HG03045 (cell line): ENCODE data around the gene DPYSL4.

Experiments
- ATAC-seq: cut with Tn5 transposase; IDR thresholded peaks from one replicate; pipeline ENCODE4 v1.9.1; 2021; ENCODE audit warnings: mild to moderate bottlenecking, moderate library complexity; ENCODE audit not compliant: unreplicated experiment

Gene DPYSL4

DNA sequence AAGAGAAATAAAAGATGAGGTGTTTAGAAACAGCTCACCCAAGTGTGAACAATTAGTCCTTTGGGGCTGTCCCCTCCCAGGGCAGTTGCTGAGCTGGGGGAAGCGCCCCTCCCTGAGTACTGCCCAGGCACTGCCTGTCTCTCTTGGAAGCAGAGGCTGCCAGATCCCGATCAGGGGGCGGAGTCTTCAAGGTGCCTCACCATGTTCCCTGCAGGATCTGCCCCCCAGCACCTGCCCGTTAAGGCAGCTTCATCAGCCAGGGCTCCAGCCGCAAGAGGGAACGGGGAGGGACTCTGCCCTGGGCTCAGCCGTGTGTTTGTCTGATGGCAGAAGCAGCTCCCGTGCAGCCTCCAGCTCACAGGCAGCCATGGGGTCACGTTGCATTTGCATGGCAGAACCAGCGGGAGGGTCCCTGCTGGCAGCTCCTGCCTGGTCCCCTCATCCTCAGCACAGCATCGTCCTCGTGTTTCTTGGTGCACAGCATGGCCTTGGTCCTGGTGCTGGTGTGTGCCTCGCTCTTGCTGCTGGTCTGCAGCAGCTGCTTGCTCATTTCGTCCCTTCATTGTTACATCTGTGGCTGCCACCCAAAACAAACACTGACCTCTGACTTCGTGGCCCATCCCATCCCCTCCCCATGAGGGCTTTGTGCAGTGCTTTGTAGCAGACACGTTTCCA is 10.7 kb upstream of the DPYSL4 start:
- no peak for ATAC-seq

DNA sequence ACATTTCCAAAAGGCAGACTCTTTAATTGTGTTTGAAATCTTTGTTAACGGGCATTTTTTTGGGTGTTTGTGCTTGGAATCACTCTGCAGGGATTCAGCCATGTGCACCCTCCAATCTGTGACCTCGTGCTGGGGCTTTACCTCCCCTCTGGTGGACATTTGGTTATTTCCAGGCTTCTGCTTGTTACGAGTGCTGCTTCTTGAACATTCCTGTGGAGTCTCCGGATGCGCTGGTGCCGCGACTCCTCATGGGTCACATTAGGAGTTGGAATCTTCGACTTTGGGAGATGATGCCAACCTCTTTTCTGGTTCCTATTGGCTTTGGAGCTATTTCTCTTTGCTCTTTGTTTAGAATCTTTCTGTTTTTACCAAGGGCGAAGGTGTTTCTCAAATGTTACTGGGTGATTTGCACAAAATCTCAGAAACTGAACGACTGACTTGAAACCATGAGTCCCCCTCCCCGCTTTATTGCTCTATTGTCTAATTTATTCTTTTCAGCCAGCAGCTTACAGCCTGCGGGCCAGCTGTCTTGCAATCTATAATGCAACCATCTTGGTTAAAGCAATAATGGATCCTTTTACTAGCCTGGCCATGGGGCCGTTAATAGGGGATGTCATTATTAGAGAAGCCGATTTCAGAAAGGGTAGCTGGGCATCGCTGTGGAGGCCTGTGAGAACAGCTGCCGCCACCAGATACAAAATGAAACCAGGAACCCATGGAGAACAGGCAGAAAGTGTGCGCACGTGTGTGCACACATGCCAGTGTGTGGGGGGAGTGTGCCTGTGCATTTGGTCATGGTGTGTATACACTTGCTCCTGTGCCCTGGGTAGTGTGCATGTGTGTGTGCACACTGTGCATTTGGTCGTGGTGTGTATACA is 9.9 kb upstream of the DPYSL4 start:
- no peak for ATAC-seq

GRCh38 chr10:132178046-132178445 is 8.7 kb upstream of the DPYSL4 start:
- ATAC-seq, result no peak

DNA sequence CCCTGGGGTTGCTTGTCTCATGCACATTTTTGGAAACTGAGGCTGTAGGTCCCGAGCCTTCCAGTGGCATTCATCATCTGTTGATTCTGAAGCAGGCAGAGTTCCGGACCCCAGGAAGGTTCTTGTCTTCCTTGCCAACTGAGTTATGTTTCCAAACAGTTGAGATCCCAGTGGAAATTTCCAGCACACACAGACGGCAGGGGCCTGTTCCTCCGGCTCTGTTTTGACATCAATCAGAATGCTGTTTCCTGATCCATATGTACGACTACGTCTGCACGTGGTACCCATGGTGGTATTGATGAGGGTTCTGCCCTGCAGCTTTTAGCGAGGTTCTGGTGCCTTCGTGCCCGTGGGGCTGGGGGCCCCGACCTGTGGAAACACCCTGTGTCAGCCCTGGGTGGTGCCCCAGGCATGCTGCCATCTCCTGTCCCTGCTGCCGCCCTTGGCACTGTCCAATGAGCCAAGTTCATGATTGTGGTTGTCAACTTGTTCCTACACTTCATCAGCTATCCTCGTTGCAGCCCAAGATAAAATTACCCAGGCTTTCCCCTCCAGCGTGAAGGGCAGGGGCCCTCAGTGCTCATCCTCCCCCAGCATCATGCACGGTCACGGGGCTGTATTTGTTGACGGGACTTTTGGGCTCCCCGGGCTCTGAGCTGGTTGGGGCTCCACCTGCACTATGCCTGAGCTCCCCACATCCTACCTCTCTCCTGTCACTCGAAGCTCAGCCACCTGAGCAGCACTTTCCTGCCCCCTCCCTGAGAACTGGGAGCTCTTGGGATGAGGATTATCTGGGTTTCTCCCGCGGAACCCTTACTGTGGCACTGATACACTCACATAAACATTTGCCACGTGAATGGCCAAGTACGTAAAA is 7.8 kb upstream of the DPYSL4 start:
- no peak for ATAC-seq

DNA sequence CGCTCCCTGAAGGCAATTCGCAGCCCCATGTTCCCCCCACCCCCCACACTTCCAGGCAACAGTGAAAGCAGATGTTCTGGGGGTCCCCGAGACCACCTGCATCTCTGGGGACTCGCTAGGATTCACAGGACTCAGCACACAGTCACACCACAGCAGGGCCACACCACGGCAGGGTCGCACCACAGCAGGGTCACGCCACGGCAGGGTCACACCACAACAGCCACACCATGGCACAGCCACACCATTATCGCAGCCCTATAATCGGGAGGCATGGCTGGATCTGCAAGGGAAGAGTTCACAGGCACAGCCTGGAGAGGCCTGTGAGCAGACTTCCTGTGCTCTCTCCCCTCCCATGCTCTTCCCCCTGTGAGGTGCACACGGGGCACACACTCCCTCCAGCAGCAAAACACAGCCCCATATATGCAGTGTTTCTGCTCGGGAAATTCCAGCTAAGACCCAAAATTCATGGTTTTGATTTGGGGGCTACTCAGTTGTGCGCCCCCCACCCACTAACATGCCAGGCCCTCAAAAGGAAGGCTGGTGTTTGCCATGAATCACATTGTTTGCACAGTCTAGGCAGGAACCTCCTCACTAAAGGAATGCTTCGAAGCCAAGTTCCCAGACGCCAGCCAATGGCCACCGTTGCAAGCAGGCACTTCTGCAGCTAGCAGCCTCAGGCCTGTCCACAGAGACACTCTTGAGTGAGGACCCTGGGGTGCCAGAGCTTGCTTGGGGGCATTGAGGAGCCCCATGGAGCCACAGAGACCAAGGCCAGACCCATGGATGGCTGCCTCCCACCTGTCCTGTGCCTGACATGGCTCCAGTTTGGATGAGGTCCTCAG is 7.0 kb upstream of the DPYSL4 start:
- no peak for ATAC-seq

DNA sequence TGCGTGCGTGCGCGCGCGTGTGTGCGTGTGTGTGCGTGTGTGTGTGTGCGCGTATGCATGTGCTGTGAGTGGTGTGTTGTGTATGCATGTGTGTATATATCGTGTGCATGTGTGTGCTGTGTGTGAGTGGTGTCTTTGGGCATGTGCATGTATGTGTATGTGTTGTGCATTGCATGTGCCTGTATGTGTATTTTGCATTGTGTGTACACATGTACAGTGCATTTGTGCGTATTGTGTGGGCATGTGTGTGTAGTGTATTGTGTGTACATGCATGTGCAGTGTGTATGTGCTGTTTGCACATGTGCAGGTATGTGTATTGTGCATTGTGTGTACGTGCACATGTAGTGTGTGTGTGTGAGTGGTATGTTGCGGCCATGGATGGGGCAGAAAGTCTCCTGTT is 6.0 kb upstream of the DPYSL4 start:
- ATAC-seq, result no peak

GRCh38 chr10:132181691-132182425 is 4.9 kb upstream of the DPYSL4 start:
- ATAC-seq, result no peak

GRCh38 chr10:132182591-132182990 is 4.2 kb upstream of the DPYSL4 start:
- no peak for ATAC-seq

DNA sequence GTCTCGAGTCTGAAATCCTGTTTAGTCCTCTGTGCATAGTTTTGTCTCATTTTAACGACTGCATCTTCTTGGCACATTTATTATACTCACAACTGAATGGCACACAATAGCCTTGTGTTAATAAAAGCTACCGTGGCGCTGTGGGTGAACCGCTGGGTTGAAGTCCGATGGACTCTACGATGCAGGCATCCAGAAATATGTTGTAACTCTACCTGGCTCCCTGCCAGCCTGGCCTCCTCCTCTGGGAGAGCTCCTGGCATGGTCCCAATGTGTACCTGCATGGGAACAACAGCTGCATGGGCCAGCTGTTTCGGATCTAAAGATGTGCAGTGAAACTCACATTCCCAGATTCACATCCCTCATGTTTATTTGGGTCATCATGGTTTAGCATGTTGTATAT is 3.7 kb upstream of the DPYSL4 start:
- no peak for ATAC-seq

GRCh38 chr10:132184816-132185593 is 1.7 kb upstream of the DPYSL4 start:
- no peak for ATAC-seq

DNA sequence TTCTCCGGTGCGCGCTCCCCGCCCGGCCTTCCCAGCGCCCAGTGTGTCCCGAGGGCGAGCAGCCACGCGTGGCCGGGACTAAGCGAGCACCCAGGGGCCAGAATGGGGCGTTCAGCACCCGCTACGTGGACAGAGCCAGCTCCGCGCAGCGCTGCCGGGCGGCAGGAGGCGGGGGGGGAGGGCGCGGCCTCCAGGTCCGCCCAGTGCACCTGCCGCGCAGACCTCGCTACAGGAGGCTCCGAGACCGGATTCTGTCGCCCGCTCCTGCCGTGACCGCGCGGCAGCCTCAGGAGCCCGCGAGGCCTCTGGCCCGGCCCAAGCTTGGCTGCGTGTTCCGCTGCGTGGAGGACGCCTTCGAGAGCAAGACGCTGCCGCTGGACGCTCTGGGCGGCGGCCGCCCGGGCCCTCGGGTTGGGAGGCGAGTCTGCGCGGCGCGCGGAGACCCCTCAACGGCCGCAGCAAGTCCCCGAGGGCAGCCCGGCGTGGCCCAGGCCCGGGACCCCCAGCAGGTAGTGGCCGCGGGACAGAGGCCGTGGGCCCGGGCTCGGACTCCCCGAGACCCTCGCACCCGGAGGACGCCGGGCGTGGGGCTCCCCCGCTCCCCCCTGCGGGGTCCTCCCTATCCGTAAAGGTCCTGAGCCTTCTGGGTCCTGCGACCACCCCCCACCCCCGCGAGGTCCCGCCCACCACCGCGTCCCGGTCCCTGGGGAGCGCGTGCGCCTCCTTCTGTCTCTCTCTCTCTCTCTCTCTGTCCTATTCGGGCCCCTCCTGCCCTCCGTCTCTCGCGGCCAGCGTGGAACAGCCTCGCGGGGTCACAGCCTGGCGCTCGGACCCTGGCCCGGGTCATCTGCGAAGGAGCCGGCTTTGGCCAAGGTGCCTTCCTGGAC is 904 bp upstream of the DPYSL4 start:
- ATAC-seq, result no peak

GRCh38 chr10:132187430-132188138 is 836 bp downstream of the DPYSL4 start:
- no peak for ATAC-seq

DNA sequence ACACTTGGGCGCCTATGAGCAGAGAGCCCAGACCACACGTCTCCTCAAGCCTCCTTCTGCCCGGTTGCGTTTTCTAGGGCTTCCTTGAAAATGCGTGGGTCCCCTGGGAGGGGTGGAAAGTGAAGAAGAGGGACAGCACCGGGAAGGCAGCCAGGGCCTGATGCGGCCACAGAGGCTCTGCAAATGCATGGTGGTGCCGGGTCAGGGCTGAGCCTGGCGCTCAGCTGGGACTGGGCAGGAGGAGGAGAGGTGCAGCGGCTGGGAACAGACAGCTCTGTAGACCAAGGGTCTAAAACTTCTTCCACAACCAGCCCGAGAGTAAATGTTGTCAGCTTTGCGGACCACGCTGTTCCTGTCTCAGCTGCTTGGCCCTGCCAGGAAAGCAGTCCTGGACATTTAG is 1.6 kb downstream of the DPYSL4 start:
- no peak for ATAC-seq

GRCh38 chr10:132189016-132189415 is 2.3 kb downstream of the DPYSL4 start:
- no peak for ATAC-seq

DNA sequence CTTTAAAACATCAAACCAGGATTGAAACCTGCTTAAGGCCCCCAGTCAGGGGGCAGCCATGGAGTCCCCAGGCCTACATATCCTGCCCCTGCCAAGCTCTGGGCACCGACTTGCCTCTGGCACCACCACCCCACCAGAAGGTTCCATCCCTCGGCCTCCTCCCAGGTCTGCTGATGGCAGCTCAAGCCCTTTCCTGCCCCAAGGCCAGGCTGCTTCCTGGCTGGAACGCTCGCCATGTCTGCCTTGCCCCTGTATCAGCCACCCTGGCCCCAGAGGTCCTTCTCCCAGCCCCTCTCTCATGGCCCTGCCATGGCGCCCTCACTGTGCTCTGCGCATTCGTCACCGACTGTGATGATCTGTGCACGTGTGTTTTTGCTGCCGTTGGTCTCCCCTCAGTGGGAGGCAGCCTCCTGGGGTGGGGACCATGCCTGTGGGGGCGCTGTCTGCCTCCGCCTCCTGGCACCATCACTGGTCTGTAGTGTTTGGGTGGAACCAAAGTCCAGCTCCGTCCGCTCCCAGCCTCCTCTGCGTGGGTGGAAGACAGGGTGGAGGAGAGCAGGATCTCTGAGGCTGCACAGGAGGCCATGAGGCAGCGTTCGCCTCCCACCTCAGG is 3.2 kb downstream of the DPYSL4 start:
- no peak for ATAC-seq

DNA sequence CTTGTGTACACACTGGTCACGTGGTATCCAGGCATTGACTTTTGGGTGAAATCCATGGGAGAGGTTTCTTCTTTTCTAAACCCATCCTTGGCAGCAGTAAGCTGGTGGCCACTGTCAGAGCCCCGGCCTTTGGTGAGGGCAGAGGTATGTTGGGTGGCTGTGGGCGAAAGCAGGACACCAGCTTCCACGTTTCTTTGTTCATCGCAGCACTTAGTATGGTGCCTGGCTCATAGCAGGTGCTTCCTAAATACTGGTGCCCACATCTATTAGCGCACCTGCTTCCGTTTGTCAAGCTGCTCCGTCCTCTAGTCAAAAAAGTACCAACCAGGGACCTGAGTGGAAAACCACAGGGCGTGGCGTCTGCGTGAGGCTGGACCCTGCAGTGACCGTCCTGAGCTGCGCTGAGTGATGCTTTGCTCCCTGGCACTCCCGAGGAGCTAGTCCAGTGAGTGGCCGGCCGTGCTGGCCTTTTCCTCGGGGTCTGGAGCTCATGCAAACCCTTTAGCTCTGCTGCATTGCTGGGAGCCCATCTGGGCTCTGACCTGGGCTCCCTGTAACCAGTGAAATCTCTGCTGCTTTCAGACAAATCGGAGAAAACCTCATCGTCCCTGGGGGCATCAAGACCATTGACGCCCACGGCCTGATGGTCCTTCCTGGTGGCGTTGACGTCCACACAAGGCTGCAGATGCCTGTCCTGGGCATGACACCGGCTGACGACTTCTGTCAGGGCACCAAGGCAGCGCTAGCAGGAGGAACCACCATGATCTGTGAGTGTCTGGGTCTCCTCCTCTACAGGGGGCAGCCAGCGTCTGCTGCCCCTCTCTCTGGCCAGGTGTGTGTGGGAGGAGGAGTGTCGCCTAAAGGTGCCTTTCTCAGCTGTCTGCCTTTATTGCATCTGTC is 5.6 kb downstream of the DPYSL4 start:
- no peak for ATAC-seq
